Right atrium auricular region (tissue), 2 donors: ENCODE measurements around the gene PP2D1. TPM values are rescaled to one million over a fixed set of nuclear protein-coding genes. Genes with fewer than 3 reads are reported as not detected.

Source experiments
- DNase-seq: peaks from one replicate; pipeline ENCODE4 v3.0.0-alpha.2; 2019; ENCODE audit warnings: low spot score
- H3K27ac ChIP-seq, 2 donors: fragments of 200-600 bp; sonication (generic); 1 replicate in 1 of 2; 2 replicates in 1 of 2; pipeline ENCODE4 v1.5.1; 2016 to 2019
- H3K27me3 ChIP-seq, 2 donors: fragments of 200-600 bp; sonication (generic); one replicate each; pipeline versions ENCODE4 v1.5.1 to v1.6.0; 2017 to 2019
- H3K36me3 ChIP-seq: fragments of 200-600 bp; sonication (generic); one replicate; pipeline ENCODE4 v1.5.1; 2016
- H3K4me1 ChIP-seq, 2 donors: fragments of 200-600 bp; sonication (generic); one replicate each; pipeline versions ENCODE4 v1.5.1 to v1.6.0; 2017 to 2019
- H3K4me3 ChIP-seq, 2 donors: fragments of 200-600 bp; sonication (generic); 1 replicate in 1 of 2; 2 replicates in 1 of 2; pipeline ENCODE4 v1.5.1; 2017 to 2019; ENCODE audit warnings: mild to moderate bottlenecking in 1 of 2, moderate library complexity in 1 of 2
- H3K9me3 ChIP-seq, 2 donors: fragments of 200-600 bp; sonication (generic); one replicate each; pipeline ENCODE4 v1.5.1; 2019
- CTCF ChIP-seq, 2 donors: fragments of 200-600 bp; sonication (generic); IDR thresholded peaks; one replicate each; pipeline ENCODE4 v1.5.1; 2019; ENCODE audit warnings: antibody characterized with exemption in 2 of 2
- total RNA-seq, 2 donors: library from RNA; depleted of rRNA; stranded (reverse); fragments of >200 nt; gene quantifications; one replicate each; pipeline ENCODE4 v1.1.0, GENCODE V29; 2016

Gene PP2D1
- total RNA-seq, 2 donors from 2014 or later: not detected

- Histone ChIP-seq H3K9me3 (no peaks in the 10 kb centered on the region), H3K4me3 (peak overlapping the region; percentile 88 to 98), H3K4me1 (peaks cover 0 to 30% of the 10 kb centered on the region in 2 donors), H3K36me3 (peaks cover 5% of the 10 kb centered on the region), H3K27ac (peak overlapping the region; percentile 94 to 99), H3K27me3 (no peaks in the 10 kb centered on the region)
- TF ChIP-seq CTCF (IDR thresholded peaks at IDR 0.05): no peak
- no peak for DNase-seq
Observed at GRCh38 chr3:19945969-19946831, 65.9 kb downstream of the PP2D1 start.

DNA sequence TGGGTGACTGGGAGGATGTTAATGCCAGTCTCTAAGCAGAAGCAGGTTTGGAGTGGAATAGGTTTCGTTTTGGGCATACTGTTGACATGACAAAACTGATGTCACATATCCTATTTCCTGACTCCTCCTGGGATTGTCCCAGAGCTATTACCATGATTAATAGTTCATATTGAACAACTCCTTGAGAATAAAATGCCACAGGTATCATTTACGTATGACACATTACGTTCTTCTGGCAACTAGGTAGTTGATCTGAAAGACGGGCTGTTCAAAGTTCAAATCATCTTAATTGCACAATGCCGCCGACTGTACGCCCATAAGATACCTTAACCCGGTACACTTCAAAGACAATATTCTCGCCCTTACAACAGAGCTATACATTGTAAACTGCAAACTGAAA, 66.5 kb downstream of the PP2D1 start:
- Histone ChIP-seq H3K4me3 (no peak overlapping the region), H3K9me3 (no peaks in the 10 kb centered on the region), H3K27me3 (no peaks in the 10 kb centered on the region), H3K36me3 (no peaks in the 10 kb centered on the region), H3K27ac (no peak overlapping the region), H3K4me1 (peaks cover 0 to 30% of the 10 kb centered on the region in 2 donors)
- no peak for DNase-seq
- TF ChIP-seq CTCF (IDR thresholded peaks at IDR 0.05): no peak

DNA sequence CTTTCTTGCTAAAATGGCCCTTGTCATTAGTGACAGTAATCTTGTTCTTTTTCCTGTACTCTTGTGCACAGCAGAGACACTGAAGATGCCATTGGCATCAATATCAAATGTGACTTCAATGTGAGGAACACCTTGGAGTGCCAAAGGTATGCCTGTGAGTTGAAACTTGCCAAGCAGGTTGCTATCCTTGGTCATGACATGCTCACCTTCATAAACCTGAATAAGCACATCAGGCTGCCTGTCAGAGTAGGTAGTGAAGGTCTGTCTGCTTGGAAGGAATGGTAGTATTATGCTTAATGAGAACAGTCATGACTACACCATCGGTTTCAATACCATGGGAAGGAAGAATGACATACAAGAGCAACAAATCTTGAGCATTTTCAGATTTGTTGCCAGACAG, 71.4 kb downstream of the PP2D1 start:
- H3K4me1 ChIP-seq: no peaks in the 10 kb centered on the region
- no peak overlapping the region for H3K4me3 ChIP-seq
- H3K27ac ChIP-seq: no peak overlapping the region
- H3K27me3 ChIP-seq: no peaks in the 10 kb centered on the region
- no peak for DNase-seq
- H3K36me3 ChIP-seq: no peaks in the 10 kb centered on the region
- no peak for TF ChIP-seq CTCF (IDR thresholded peaks at IDR 0.05)
- no peaks in the 10 kb centered on the region for H3K9me3 ChIP-seq

- Histone ChIP-seq H3K4me3 (no peak overlapping the region), H3K27me3 (no peaks in the 10 kb centered on the region)
Observed at GRCh38 chr3:19938295-19938627, 73.8 kb downstream of the PP2D1 start.

DNA sequence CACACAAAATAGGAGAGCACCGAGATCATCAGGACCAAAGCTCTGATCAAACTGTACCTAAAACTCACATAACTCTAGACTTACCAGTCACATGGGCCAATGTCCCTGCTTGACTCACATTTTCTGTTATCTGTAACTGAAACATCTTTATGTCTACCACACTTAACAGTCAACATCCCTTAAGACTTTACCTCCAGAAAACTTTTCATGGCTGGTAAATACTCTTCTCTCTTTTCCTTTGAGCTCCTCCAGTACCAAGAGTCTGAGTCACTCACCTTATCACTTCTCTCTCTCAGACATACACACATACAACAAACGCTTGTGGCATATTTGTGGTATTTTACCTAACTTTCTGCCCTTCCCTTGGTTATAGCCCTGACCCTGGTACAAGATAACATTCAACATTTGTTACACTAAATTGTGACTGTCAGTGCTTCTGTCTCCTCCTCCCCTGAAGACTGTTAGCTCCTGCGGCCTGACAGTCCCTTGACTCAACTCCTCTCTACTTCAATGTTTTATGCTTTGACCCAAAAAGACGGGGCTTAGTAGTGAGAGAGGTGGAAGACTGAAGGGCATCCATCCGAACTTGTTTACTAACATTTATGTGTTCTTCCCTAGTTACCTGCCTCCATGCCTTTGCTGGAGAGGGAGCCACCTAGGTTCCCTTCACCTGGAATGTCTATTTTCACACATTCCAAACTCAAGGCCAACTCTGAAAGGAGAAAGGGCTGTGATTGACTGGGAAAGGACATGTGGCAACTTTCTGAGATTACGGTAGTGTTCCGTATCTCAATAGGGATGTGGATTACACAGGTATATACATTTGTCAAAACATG, 74.4 kb downstream of the PP2D1 start:
- H3K27ac ChIP-seq: no peak overlapping the region
- H3K4me1 ChIP-seq: no peaks in the 10 kb centered on the region
- TF ChIP-seq CTCF (IDR thresholded peaks at IDR 0.05): no peak
- no peak overlapping the region for H3K4me3 ChIP-seq
- no peak for DNase-seq
- H3K9me3 ChIP-seq: no peaks in the 10 kb centered on the region
- no peaks in the 10 kb centered on the region for H3K27me3 ChIP-seq
- H3K36me3 ChIP-seq: no peaks in the 10 kb centered on the region

More at GRCh38 chr3:19938295-19938627, 73.8 kb downstream of the PP2D1 start:
- Histone ChIP-seq H3K27ac (no peak overlapping the region), H3K4me1 (no peaks in the 10 kb centered on the region), H3K9me3 (no peaks in the 10 kb centered on the region), H3K36me3 (no peaks in the 10 kb centered on the region)
- no peak for TF ChIP-seq CTCF (IDR thresholded peaks at IDR 0.05)
- DNase-seq: no peak

Other genes with a start within 250 kb of the PP2D1 start
- gene EFHB, start 78.0 kb downstream of the PP2D1 start, total RNA-seq: under 1 TPM in 1 of 2 donors, not detected in 1; 0.51 TPM
- gene RAB5A, start 65.2 kb downstream of the PP2D1 start, total RNA-seq: 10 to 100 TPM; 39.7 to 40.6 TPM
- 10 to 100 TPM; 25.0 to 70.5 TPM for gene KAT2B, start 28.2 kb upstream of the PP2D1 start, total RNA-seq
- under 1 TPM in 1 of 2 donors, not detected in 1; 0.63 TPM for gene SGO1, start 173.9 kb upstream of the PP2D1 start, total RNA-seq